Measurements from ENCODE around the gene TSPAN15.

GRCh38 chr10:69439813-69440506 is 11.3 kb upstream of the TSPAN15 start:
- TF ChIP-seq EZH2 (IDR thresholded peaks at IDR 0.05; ENCODE audit: low read depth) (no peak), CTCF (conservative IDR thresholded peaks at IDR 0.05) (0 out of 2 replicates have a peak, but pooled peaks have one; percentile 4)
